Fibroblast of lung (primary cell): ENCODE measurements around the gene ACVR1B. TPM values are rescaled to one million over a fixed set of nuclear protein-coding genes. Genes with fewer than 3 reads are reported as not detected.

ENCODE experiments used
- DNase-seq, 2 donors: peaks; one replicate each; pipeline versions ENCODE4 v3.0.0 to v3.0.0-alpha.2; 2010; ENCODE audit warnings: low read depth in 2 of 2
- H2AFZ ChIP-seq: 2 replicates; pipeline ENCODE4 v1.5.1; 2012; ENCODE audit warnings: low read length, control low read depth, inconsistent platforms
- H3K27ac ChIP-seq: 2 replicates; pipeline ENCODE4 v1.5.1; 2011; ENCODE audit warnings: low read length, control low read depth; ENCODE audit not compliant: insufficient read depth
- H3K27me3 ChIP-seq: 2 replicates; pipeline ENCODE4 v1.5.1; 2011; ENCODE audit warnings: mild to moderate bottlenecking, low read length; ENCODE audit not compliant: control insufficient read depth, insufficient read depth
- H3K36me3 ChIP-seq: 2 replicates; pipeline ENCODE4 v1.5.1; 2011; ENCODE audit warnings: low read length; ENCODE audit not compliant: control insufficient read depth, insufficient read depth
- H3K4me1 ChIP-seq: 2 replicates; pipeline ENCODE4 v1.5.1; 2011; ENCODE audit warnings: low read length; ENCODE audit not compliant: control insufficient read depth, insufficient read depth; ENCODE audit errors: extremely low read depth
- H3K4me2 ChIP-seq: 2 replicates; pipeline ENCODE4 v1.5.1; 2011; ENCODE audit warnings: low read length, control low read depth; ENCODE audit not compliant: insufficient read depth; ENCODE audit errors: extremely low read depth
- H3K4me3 ChIP-seq, 4 experiments: fragments of 200-600 bp in 1 of 4; sonication (generic) in 1 of 4; replicated peaks in 1 of 4; 2 replicates each; pipeline ENCODE4 v1.5.1; 2011 to 2016; ENCODE audit warnings: low read length in 4 of 4, low read depth in 3 of 4, mild to moderate bottlenecking in 3 of 4, control low read depth in 2 of 4, inconsistent platforms in 1 of 4, mixed read lengths in 1 of 4; ENCODE audit not compliant: insufficient read depth in 1 of 4; ENCODE audit errors: control extremely low read depth in 1 of 4
- H3K79me2 ChIP-seq: 2 replicates; pipeline ENCODE4 v1.5.1; 2012; ENCODE audit warnings: mild to moderate bottlenecking, low read length, inconsistent platforms; ENCODE audit not compliant: control insufficient read depth, insufficient read depth
- H3K9ac ChIP-seq: 2 replicates; pipeline ENCODE4 v1.5.1; 2011; ENCODE audit warnings: mild to moderate bottlenecking, low read length, control low read depth; ENCODE audit not compliant: insufficient read depth
- H3K9me3 ChIP-seq: 2 replicates; pipeline ENCODE4 v1.5.1; 2012; ENCODE audit warnings: low read depth, low read length; ENCODE audit not compliant: control insufficient read depth, insufficient read depth
- H4K20me1 ChIP-seq: 2 replicates; pipeline ENCODE4 v1.5.1; 2011; ENCODE audit warnings: low read length; ENCODE audit not compliant: control insufficient read depth, insufficient read depth; ENCODE audit errors: extremely low read depth
- EZH2 ChIP-seq: IDR thresholded peaks from 2 replicates; pipeline ENCODE4 v1.5.1; 2012; ENCODE audit warnings: low read length, control low read depth, mild to moderate bottlenecking; ENCODE audit errors: missing control alignments
- polyA plus RNA-seq, 2 donors: library from polyadenylated mRNA; depleted of rRNA in 1 of 2; stranded (reverse) in 1 of 2; unstranded in 1 of 2; fragments of >200 nt; gene quantifications; 2 replicates each; pipeline ENCODE4 v1.2.1, GENCODE V29; 2011 to 2012; ENCODE audit warnings: missing spikeins in 1 of 2
- total RNA-seq: library from RNA; depleted of rRNA; stranded (reverse); fragments of >200 nt; gene quantifications from 2 replicates; pipeline ENCODE4 v1.2.1, GENCODE V29; 2014
- TF ChIP-seq, protein P1 (sequence below), 2 donors: IDR thresholded peaks in 1 of 2; conservative IDR thresholded peaks in 1 of 2; 1 replicate in 1 of 2; 2 replicates in 1 of 2; pipeline ENCODE4 v1.5.1; 2011 to 2012; ENCODE audit warnings: low read length in 2 of 2, control low read depth in 1 of 2, inconsistent platforms in 1 of 2, low read depth in 1 of 2, mild to moderate bottlenecking in 1 of 2

ACVR1B gene
- total and polyA plus RNA-seq, 2 donors (not counting 1 experiment from before 2014, with no cell fraction given), result 12.4 to 13.6 TPM

GRCh38 chr12:52032446-52032803, 80.9 kb downstream of the ACVR1B start:
- Histone ChIP-seq H3K79me2 (no peaks in the 10 kb centered on the region), H3K4me1 (peaks cover 11% of the 10 kb centered on the region), H3K4me3 (peak overlapping the region; percentile 5 to 55 (median 32)), H3K36me3 (no peaks in the 10 kb centered on the region), H2AFZ (no peak overlapping the region), H4K20me1 (no peaks in the 10 kb centered on the region), H3K4me2 (peak overlapping the region; percentile 79), H3K9me3 (no peaks in the 10 kb centered on the region), H3K27ac (peak overlapping the region; percentile 80), H3K9ac (peak overlapping the region; percentile 60), H3K27me3 (no peaks in the 10 kb centered on the region)
- TF ChIP-seq EZH2, result no peak
- TF ChIP-seq, protein P1, sequence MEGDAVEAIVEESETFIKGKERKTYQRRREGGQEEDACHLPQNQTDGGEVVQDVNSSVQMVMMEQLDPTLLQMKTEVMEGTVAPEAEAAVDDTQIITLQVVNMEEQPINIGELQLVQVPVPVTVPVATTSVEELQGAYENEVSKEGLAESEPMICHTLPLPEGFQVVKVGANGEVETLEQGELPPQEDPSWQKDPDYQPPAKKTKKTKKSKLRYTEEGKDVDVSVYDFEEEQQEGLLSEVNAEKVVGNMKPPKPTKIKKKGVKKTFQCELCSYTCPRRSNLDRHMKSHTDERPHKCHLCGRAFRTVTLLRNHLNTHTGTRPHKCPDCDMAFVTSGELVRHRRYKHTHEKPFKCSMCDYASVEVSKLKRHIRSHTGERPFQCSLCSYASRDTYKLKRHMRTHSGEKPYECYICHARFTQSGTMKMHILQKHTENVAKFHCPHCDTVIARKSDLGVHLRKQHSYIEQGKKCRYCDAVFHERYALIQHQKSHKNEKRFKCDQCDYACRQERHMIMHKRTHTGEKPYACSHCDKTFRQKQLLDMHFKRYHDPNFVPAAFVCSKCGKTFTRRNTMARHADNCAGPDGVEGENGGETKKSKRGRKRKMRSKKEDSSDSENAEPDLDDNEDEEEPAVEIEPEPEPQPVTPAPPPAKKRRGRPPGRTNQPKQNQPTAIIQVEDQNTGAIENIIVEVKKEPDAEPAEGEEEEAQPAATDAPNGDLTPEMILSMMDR (conservative IDR thresholded peaks at IDR 0.05 in 1 of 2, IDR thresholded peaks at IDR 0.05 in 1 of 2; ENCODE audit: low read depth in 1 of 2, low read length in 2 of 2), result no peak
- DNase-seq, result peak; percentile 77 to 89

DNA sequence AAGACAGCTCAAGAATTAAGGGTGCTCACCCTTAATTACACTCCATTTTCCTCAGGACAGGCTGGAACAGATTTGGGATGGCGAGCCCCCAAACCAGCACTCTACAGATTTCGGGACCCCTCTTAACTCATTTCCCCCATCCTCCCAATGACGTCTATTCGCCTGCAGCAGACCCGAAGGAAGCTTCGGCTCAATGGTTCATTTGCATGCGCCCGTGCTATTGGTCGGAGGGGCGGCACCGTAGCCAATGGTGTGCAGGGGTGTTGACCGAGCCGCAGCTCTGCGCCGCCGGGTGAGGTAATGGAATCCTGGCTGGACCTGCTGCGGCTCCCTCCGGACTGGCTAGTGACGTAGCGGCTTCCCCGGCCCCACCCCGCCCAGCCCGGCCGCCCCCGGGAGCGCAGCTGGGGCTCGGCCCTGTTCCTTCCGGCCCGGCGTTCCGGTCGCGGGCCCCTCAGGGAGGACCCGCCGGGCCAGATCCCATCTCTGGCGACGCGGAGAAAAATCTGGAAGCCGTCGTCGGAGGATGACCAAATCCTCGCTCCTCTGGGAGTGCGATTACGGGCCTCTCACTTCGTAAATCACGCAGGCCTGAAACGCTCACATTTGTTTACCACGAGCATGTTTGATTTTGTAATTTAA, 81.4 kb downstream of the ACVR1B start:
- Histone ChIP-seq H3K9ac (peak overlapping the region; percentile 66), H4K20me1 (no peaks in the 10 kb centered on the region), H2AFZ (no peak overlapping the region), H3K27ac (peak overlapping the region; percentile 84), H3K4me2 (peak overlapping the region; percentile 79), H3K9me3 (no peaks in the 10 kb centered on the region), H3K36me3 (no peaks in the 10 kb centered on the region), H3K79me2 (no peaks in the 10 kb centered on the region), H3K4me1 (peaks cover 11% of the 10 kb centered on the region), H3K27me3 (no peaks in the 10 kb centered on the region), H3K4me3 (peak overlapping the region; percentile 5 to 55 (median 34))
- peak; percentile 97 to 98 for DNase-seq
- TF ChIP-seq, protein P1 (conservative IDR thresholded peaks at IDR 0.05 in 1 of 2, IDR thresholded peaks at IDR 0.05 in 1 of 2; ENCODE audit: low read depth in 1 of 2, low read length in 2 of 2), result no peak
- no peak for TF ChIP-seq EZH2

DNA sequence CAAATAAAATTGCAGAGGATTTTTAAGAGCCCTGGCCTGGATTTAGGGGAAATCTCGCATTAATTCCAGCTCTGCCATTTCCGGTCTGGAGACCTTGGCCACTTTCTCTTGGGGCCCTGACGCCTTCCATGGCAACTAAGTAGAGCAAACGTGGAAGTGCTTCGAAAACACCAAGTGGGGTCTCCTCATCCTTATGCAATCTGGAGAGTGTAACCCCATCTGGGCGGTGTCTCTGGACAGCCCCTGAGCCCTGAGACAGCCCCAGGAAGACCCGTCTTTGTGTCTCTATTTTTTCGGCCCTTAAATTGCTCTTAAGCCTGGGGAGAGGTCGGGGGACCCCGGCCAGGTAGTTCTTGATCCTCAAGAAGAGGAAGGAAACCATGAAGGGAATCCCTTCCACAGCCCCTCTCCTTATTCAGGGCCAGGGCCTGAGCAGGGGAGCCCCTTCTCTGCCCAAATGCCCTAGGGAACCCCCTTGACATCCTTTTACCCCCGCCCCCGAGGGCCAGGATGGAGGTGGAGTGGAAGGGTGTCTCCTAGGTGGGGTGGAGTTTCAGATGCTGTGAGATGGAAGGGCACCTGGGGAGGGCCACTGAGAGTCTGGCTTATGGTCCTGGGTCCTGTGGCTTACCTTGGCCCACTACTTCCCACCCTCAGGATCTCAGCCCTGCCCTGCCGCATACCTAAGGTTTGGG, 82.1 kb downstream of the ACVR1B start:
- no peak for TF ChIP-seq EZH2
- TF ChIP-seq, protein P1 (conservative IDR thresholded peaks at IDR 0.05 in 1 of 2, IDR thresholded peaks at IDR 0.05 in 1 of 2; ENCODE audit: low read depth in 1 of 2, low read length in 2 of 2), result no peak
- no peaks in the 10 kb centered on the region for H3K27me3 ChIP-seq
- H3K4me1 ChIP-seq, result peaks cover 11% of the 10 kb centered on the region
- no peaks in the 10 kb centered on the region for H3K9me3 ChIP-seq
- no peak for DNase-seq
- H3K4me3 ChIP-seq, result peak overlapping the region in 2 of 4 experiments; percentile 54 to 55
- no peaks in the 10 kb centered on the region for H4K20me1 ChIP-seq
- H3K4me2 ChIP-seq, result peak overlapping the region; percentile 21
- peak overlapping the region; percentile 66 for H3K9ac ChIP-seq
- H2AFZ ChIP-seq, result no peak overlapping the region
- H3K36me3 ChIP-seq, result no peaks in the 10 kb centered on the region
- H3K27ac ChIP-seq, result peak overlapping the region; percentile 84
- H3K79me2 ChIP-seq, result no peaks in the 10 kb centered on the region
